ENCODE results near the gene NELFB.

DNA sequence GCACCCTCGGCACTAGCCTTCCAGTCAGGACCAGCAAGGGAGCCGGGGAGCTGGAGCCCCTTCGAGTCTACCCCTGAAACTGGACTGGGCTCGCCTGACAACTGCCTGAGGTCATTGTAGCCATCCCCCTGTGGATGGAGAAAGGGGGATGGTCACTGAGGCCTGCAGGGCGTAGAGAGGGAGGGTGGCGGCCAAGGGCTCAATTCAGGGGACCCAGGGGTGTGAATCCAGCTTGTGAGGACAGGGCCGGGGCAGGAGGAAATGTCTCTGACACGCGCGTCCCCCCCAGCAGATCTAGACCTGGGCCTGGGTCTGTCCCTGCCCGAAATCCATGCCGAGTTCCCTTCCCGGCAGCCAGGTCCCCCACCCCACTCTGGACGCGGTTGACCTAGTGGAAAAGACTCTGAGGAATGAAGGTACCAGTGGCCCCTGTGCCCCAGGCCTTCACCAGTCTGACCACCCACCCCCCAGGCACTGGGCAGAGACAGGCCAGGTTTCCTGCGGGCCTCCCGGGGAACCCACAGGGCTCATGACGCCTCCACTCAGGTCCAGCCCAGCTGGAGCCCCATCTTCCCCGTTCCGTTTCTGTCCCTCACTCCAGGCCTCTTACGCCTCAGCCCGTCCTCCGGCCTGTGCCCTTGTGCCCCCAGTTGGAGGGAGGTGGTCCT, 23.6 kb upstream of the NELFB start:
- TF ChIP-seq, protein P1, sequence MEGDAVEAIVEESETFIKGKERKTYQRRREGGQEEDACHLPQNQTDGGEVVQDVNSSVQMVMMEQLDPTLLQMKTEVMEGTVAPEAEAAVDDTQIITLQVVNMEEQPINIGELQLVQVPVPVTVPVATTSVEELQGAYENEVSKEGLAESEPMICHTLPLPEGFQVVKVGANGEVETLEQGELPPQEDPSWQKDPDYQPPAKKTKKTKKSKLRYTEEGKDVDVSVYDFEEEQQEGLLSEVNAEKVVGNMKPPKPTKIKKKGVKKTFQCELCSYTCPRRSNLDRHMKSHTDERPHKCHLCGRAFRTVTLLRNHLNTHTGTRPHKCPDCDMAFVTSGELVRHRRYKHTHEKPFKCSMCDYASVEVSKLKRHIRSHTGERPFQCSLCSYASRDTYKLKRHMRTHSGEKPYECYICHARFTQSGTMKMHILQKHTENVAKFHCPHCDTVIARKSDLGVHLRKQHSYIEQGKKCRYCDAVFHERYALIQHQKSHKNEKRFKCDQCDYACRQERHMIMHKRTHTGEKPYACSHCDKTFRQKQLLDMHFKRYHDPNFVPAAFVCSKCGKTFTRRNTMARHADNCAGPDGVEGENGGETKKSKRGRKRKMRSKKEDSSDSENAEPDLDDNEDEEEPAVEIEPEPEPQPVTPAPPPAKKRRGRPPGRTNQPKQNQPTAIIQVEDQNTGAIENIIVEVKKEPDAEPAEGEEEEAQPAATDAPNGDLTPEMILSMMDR (IDR thresholded peaks at IDR 0.05; ENCODE audit: low read depth, low read length, missing input control) = no peak
- TF ChIP-seq, protein P2, sequence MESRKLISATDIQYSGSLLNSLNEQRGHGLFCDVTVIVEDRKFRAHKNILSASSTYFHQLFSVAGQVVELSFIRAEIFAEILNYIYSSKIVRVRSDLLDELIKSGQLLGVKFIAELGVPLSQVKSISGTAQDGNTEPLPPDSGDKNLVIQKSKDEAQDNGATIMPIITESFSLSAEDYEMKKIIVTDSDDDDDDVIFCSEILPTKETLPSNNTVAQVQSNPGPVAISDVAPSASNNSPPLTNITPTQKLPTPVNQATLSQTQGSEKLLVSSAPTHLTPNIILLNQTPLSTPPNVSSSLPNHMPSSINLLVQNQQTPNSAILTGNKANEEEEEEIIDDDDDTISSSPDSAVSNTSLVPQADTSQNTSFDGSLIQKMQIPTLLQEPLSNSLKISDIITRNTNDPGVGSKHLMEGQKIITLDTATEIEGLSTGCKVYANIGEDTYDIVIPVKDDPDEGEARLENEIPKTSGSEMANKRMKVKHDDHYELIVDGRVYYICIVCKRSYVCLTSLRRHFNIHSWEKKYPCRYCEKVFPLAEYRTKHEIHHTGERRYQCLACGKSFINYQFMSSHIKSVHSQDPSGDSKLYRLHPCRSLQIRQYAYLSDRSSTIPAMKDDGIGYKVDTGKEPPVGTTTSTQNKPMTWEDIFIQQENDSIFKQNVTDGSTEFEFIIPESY (IDR thresholded peaks at IDR 0.05) = no peak
- TF ChIP-seq RXRA (IDR thresholded peaks at IDR 0.05) (no peak), EGR1 (IDR thresholded peaks at IDR 0.05; ENCODE audit: low read depth in 2 of 2) (no peak), TAF1 (conservative IDR thresholded peaks at IDR 0.05) (no peak), HNF4A (conservative IDR thresholded peaks at IDR 0.05) (no peak), GABPA (IDR thresholded peaks at IDR 0.05 in 1 of 2, conservative IDR thresholded peaks at IDR 0.05 in 1 of 2) (no peak), RAD21 (IDR thresholded peaks at IDR 0.05) (no peak), SP1 (IDR thresholded peaks at IDR 0.05) (no peak), YY1 (IDR thresholded peaks at IDR 0.05) (no peak), JUND (IDR thresholded peaks at IDR 0.05) (no peak)
- TF ChIP-seq, protein P3, sequence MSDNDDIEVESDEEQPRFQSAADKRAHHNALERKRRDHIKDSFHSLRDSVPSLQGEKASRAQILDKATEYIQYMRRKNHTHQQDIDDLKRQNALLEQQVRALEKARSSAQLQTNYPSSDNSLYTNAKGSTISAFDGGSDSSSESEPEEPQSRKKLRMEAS (IDR thresholded peaks at IDR 0.05) = no peak
- TF ChIP-seq, protein P4, sequence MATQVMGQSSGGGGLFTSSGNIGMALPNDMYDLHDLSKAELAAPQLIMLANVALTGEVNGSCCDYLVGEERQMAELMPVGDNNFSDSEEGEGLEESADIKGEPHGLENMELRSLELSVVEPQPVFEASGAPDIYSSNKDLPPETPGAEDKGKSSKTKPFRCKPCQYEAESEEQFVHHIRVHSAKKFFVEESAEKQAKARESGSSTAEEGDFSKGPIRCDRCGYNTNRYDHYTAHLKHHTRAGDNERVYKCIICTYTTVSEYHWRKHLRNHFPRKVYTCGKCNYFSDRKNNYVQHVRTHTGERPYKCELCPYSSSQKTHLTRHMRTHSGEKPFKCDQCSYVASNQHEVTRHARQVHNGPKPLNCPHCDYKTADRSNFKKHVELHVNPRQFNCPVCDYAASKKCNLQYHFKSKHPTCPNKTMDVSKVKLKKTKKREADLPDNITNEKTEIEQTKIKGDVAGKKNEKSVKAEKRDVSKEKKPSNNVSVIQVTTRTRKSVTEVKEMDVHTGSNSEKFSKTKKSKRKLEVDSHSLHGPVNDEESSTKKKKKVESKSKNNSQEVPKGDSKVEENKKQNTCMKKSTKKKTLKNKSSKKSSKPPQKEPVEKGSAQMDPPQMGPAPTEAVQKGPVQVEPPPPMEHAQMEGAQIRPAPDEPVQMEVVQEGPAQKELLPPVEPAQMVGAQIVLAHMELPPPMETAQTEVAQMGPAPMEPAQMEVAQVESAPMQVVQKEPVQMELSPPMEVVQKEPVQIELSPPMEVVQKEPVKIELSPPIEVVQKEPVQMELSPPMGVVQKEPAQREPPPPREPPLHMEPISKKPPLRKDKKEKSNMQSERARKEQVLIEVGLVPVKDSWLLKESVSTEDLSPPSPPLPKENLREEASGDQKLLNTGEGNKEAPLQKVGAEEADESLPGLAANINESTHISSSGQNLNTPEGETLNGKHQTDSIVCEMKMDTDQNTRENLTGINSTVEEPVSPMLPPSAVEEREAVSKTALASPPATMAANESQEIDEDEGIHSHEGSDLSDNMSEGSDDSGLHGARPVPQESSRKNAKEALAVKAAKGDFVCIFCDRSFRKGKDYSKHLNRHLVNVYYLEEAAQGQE (IDR thresholded peaks at IDR 0.05) = no peak
